GM23338 (cell line): ENCODE measurements around the gene TRIM34. TPM values are rescaled to one million over a fixed set of nuclear protein-coding genes. Genes with fewer than 3 reads are reported as not detected.

Experiments
- ATAC-seq: fragments of 200-7000 bp; cut with Tn5 transposase; 3 replicates; pipeline ENCODE4 v1.9.1; 2020
- DNase-seq: peaks from one replicate; pipeline ENCODE4 v3.0.0-alpha.2; 2015; ENCODE audit warnings: low spot score
- H2AFZ ChIP-seq: fragments of 200-600 bp; sonication (generic); 2 replicates; pipeline ENCODE4 v1.8.0; 2016; ENCODE audit warnings: antibody characterized with exemption, mild to moderate bottlenecking, moderate library complexity
- H3F3A ChIP-seq: fragments of 200-600 bp; sonication (generic); replicated peaks from 2 replicates; pipeline ENCODE4 v1.8.0; 2017; ENCODE audit warnings: antibody characterized with exemption, mixed run types, low read depth
- H3K27ac ChIP-seq: fragments of 200-600 bp; sonication (generic); 2 replicates; pipeline ENCODE4 v1.6.1; 2016; ENCODE audit warnings: low read depth
- H3K27me3 ChIP-seq: fragments of 200-600 bp; sonication (generic); 2 replicates; pipeline ENCODE4 v1.8.0; 2016; ENCODE audit warnings: mild to moderate bottlenecking, mixed run types, moderate library complexity; ENCODE audit not compliant: insufficient read depth
- H3K36me3 ChIP-seq: fragments of 200-600 bp; sonication (generic); 2 replicates; pipeline ENCODE4 v1.8.0; 2016; ENCODE audit warnings: mild to moderate bottlenecking; ENCODE audit not compliant: insufficient read depth
- H3K4me1 ChIP-seq: fragments of 200-600 bp; sonication (generic); 2 replicates; pipeline ENCODE4 v1.8.0; 2016; ENCODE audit warnings: mild to moderate bottlenecking, moderate library complexity; ENCODE audit not compliant: insufficient read depth
- H3K4me2 ChIP-seq: fragments of 200-600 bp; sonication (generic); 2 replicates; pipeline ENCODE4 v1.7.1; 2017; ENCODE audit warnings: mixed run types
- H3K4me3 ChIP-seq: fragments of 200-600 bp; sonication (generic); 2 replicates; pipeline ENCODE4 v1.6.1; 2016; ENCODE audit warnings: mixed run types
- H3K79me2 ChIP-seq: fragments of 200-600 bp; sonication (generic); replicated peaks from 2 replicates; pipeline ENCODE4 v1.8.0; 2017; ENCODE audit warnings: mild to moderate bottlenecking; ENCODE audit not compliant: insufficient read depth
- H3K9me2 ChIP-seq: fragments of 200-600 bp; sonication (generic); 2 replicates; pipeline ENCODE4 v1.8.0; 2017; ENCODE audit not compliant: insufficient read depth
- H4K20me1 ChIP-seq: fragments of 200-600 bp; sonication (generic); replicated peaks from 2 replicates; pipeline ENCODE4 v1.8.0; 2017; ENCODE audit warnings: mild to moderate bottlenecking; ENCODE audit not compliant: insufficient read depth
- H3K27ac Mint-ChIP-seq: 2 replicates; pipeline ENCODE4 v1.8.0; 2020; ENCODE audit warnings: inconsistent platforms, mild to moderate bottlenecking, moderate library complexity, mixed read lengths
- H3K27me3 Mint-ChIP-seq: 3 replicates; pipeline ENCODE4 v1.8.0; 2022; ENCODE audit warnings: low read depth, mild to moderate bottlenecking, moderate library complexity, mixed read lengths, inconsistent platforms; ENCODE audit not compliant: insufficient read depth, poor library complexity
- H3K36me3 Mint-ChIP-seq: 3 replicates; pipeline ENCODE4 v1.8.0; 2021; ENCODE audit warnings: low read depth, mild to moderate bottlenecking, inconsistent platforms, moderate library complexity, mixed read lengths
- H3K4me1 Mint-ChIP-seq: 3 replicates; pipeline ENCODE4 v1.8.0; 2020; ENCODE audit warnings: mild to moderate bottlenecking, inconsistent platforms, mixed read lengths
- H3K4me3 Mint-ChIP-seq: 3 replicates; pipeline ENCODE4 v1.8.0; 2021; ENCODE audit warnings: moderate library complexity, mild to moderate bottlenecking, inconsistent platforms, mixed read lengths
- H3K9me3 Mint-ChIP-seq: 3 replicates; pipeline ENCODE4 v1.8.0; 2020; ENCODE audit warnings: moderate library complexity, mild to moderate bottlenecking, inconsistent platforms, mixed read lengths
- CREB1 ChIP-seq: fragments of 250-450 bp; sonication (Bioruptor Pico); IDR thresholded peaks from 2 replicates; pipeline ENCODE4 v1.5.0; 2020; ENCODE audit warnings: low read depth, mild to moderate bottlenecking, moderate library complexity
- EZH2 ChIP-seq: fragments of 200-600 bp; sonication (generic); IDR thresholded peaks from one replicate; pipeline ENCODE4 v1.8.0; 2017; ENCODE audit warnings: antibody characterized with exemption, mild to moderate bottlenecking, low read depth; ENCODE audit not compliant: unreplicated experiment
- EZH2phosphoT487 ChIP-seq: fragments of 200-600 bp; sonication (generic); IDR thresholded peaks from one replicate; pipeline ENCODE4 v1.8.1; 2018; ENCODE audit warnings: antibody characterized with exemption; ENCODE audit not compliant: unreplicated experiment
- JUNB ChIP-seq: IDR thresholded peaks from one replicate; pipeline ENCODE4 v1.6.1; 2016; ENCODE audit warnings: antibody characterized with exemption; ENCODE audit not compliant: unreplicated experiment
- NANOG ChIP-seq: IDR thresholded peaks from 2 replicates; pipeline ENCODE4 v1.6.1; 2016; ENCODE audit warnings: antibody characterized with exemption, borderline replicate concordance
- POLR2AphosphoS5 ChIP-seq: IDR thresholded peaks from 2 replicates; pipeline ENCODE4 v1.6.1; 2016; ENCODE audit warnings: antibody characterized with exemption, low read depth
- STAT1 ChIP-seq: IDR thresholded peaks from one replicate; pipeline ENCODE4 v1.6.1; 2016; ENCODE audit warnings: antibody characterized with exemption; ENCODE audit not compliant: unreplicated experiment
- ZNF114 ChIP-seq: fragments of 250-450 bp; sonication (Bioruptor Pico); IDR thresholded peaks from 2 replicates; pipeline ENCODE4 v1.5.0; 2020; ENCODE audit warnings: mild to moderate bottlenecking, moderate library complexity
- ZNF331 ChIP-seq: fragments of 250-450 bp; sonication (Bioruptor Pico); IDR thresholded peaks from 2 replicates; pipeline ENCODE4 v1.5.0; 2020; ENCODE audit warnings: low read depth, mild to moderate bottlenecking, moderate library complexity
- polyA plus RNA-seq: library from polyadenylated mRNA; unstranded; fragments of >200 nt; fragmentation: Nextera tagmentation; extraction: Ambion mirVana; gene quantifications from 2 replicates; pipeline ENCODE4 v1.2.1, GENCODE V29; 2016
- total RNA-seq: library from RNA; depleted of rRNA; stranded (reverse); fragments of >200 nt; shearing (Covaris generic); gene quantifications from 2 replicates; pipeline ENCODE4 v1.2.3, GENCODE V29; 2014
- TF ChIP-seq, protein P1 (sequence below), 2 experiments: fragments of 200-600 bp in 1 of 2; sonication (generic) in 1 of 2; conservative IDR thresholded peaks; 2 replicates each; pipeline versions ENCODE4 v1.5.1 to v1.6.1; 2016 to 2017; ENCODE audit warnings: antibody characterized with exemption in 2 of 2, low read depth in 2 of 2, mild to moderate bottlenecking in 2 of 2, moderate library complexity in 1 of 2
- TF ChIP-seq, protein P2 (sequence below): fragments of 250-450 bp; sonication (Bioruptor Pico); IDR thresholded peaks from 2 replicates; pipeline ENCODE4 v1.5.0; 2020; ENCODE audit warnings: mild to moderate bottlenecking, moderate library complexity
- TF ChIP-seq, protein P3 (sequence below): IDR thresholded peaks from 2 replicates; pipeline ENCODE4 v1.6.1; 2016; ENCODE audit warnings: antibody characterized with exemption
- TF ChIP-seq, protein P4 (sequence below): IDR thresholded peaks from one replicate; pipeline ENCODE4 v1.6.1; 2018; ENCODE audit warnings: antibody characterized with exemption; ENCODE audit not compliant: unreplicated experiment

The TRIM34 gene
- total and polyA plus RNA-seq, 2 experiments from 2014 or later = 1.9 to 2.6 TPM

DNA sequence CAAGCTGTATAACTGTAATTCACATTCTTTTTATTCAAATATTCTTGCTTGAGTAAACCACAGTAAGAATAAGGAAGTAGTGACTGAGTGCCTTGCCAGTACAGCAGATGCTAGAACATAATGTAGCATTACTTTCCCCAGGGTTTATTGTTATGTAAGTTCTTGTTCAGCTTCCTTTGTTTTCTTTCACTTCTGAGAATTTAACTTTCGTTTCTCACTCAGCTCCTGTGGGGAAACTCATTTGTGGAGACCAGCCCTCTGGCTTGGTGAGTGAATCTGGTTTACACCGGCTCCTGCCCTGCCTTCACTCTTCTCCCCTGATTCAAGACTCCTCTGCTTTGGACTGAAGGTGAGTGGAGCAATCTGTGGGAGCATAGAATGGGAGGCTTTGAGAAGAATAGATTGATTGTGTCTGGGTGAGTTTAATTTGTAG is 64.8 kb downstream of the TRIM34 start, which contains the start of gene TRIM22:
TRIM22 (plus strand) TSS at position 240 of the 433 bp plus-strand sequence. CDS start 6,443 bp downstream, outside the sequence.
- Histone ChIP-seq H3K79me2 (peaks cover 32% of the 10 kb centered on the region), H2AFZ (no peak within 1 kb of the TSS), H3K4me1 (peaks cover 21% of the 10 kb centered on the region), H3K4me2 (peak within 1 kb of the TSS; percentile 63), H3K4me3 (peak within 1 kb of the TSS; percentile 41), H3K9me2 (0 out of 2 replicates have a peak, but pooled peaks cover 4% of the 10 kb centered on the region), H4K20me1 (no peaks in the 10 kb centered on the region), H3K27me3 (no peaks in the 10 kb centered on the region), H3K36me3 (no peaks in the 10 kb centered on the region), H3F3A (no peaks in the 10 kb centered on the region), H3K27ac (peak within 1 kb of the TSS; percentile 94)
- ATAC-seq = peak; percentile 81
- Mint-ChIP-seq H3K27me3 (peaks cover 4% of the 10 kb centered on the region), H3K36me3 (peaks cover 16% of the 10 kb centered on the region), H3K4me1 (peaks cover 31% of the 10 kb centered on the region), H3K27ac (peak within 1 kb of the TSS; percentile 92), H3K4me3 (peak within 1 kb of the TSS; percentile 63), H3K9me3 (peaks cover 11% of the 10 kb centered on the region; the same call in 2 of the 3 replicates)
- peak; percentile 81 for DNase-seq
- TF ChIP-seq JUNB = no peak
- TF ChIP-seq, protein P1, sequence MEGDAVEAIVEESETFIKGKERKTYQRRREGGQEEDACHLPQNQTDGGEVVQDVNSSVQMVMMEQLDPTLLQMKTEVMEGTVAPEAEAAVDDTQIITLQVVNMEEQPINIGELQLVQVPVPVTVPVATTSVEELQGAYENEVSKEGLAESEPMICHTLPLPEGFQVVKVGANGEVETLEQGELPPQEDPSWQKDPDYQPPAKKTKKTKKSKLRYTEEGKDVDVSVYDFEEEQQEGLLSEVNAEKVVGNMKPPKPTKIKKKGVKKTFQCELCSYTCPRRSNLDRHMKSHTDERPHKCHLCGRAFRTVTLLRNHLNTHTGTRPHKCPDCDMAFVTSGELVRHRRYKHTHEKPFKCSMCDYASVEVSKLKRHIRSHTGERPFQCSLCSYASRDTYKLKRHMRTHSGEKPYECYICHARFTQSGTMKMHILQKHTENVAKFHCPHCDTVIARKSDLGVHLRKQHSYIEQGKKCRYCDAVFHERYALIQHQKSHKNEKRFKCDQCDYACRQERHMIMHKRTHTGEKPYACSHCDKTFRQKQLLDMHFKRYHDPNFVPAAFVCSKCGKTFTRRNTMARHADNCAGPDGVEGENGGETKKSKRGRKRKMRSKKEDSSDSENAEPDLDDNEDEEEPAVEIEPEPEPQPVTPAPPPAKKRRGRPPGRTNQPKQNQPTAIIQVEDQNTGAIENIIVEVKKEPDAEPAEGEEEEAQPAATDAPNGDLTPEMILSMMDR (conservative IDR thresholded peaks at IDR 0.05; ENCODE audit: low read depth in 2 of 2) = no peak
- TF ChIP-seq CREB1 (CRISPR knock-in tag) = no peak
- no peak for TF ChIP-seq ZNF114
- TF ChIP-seq NANOG = no peak
- TF ChIP-seq, protein P2, sequence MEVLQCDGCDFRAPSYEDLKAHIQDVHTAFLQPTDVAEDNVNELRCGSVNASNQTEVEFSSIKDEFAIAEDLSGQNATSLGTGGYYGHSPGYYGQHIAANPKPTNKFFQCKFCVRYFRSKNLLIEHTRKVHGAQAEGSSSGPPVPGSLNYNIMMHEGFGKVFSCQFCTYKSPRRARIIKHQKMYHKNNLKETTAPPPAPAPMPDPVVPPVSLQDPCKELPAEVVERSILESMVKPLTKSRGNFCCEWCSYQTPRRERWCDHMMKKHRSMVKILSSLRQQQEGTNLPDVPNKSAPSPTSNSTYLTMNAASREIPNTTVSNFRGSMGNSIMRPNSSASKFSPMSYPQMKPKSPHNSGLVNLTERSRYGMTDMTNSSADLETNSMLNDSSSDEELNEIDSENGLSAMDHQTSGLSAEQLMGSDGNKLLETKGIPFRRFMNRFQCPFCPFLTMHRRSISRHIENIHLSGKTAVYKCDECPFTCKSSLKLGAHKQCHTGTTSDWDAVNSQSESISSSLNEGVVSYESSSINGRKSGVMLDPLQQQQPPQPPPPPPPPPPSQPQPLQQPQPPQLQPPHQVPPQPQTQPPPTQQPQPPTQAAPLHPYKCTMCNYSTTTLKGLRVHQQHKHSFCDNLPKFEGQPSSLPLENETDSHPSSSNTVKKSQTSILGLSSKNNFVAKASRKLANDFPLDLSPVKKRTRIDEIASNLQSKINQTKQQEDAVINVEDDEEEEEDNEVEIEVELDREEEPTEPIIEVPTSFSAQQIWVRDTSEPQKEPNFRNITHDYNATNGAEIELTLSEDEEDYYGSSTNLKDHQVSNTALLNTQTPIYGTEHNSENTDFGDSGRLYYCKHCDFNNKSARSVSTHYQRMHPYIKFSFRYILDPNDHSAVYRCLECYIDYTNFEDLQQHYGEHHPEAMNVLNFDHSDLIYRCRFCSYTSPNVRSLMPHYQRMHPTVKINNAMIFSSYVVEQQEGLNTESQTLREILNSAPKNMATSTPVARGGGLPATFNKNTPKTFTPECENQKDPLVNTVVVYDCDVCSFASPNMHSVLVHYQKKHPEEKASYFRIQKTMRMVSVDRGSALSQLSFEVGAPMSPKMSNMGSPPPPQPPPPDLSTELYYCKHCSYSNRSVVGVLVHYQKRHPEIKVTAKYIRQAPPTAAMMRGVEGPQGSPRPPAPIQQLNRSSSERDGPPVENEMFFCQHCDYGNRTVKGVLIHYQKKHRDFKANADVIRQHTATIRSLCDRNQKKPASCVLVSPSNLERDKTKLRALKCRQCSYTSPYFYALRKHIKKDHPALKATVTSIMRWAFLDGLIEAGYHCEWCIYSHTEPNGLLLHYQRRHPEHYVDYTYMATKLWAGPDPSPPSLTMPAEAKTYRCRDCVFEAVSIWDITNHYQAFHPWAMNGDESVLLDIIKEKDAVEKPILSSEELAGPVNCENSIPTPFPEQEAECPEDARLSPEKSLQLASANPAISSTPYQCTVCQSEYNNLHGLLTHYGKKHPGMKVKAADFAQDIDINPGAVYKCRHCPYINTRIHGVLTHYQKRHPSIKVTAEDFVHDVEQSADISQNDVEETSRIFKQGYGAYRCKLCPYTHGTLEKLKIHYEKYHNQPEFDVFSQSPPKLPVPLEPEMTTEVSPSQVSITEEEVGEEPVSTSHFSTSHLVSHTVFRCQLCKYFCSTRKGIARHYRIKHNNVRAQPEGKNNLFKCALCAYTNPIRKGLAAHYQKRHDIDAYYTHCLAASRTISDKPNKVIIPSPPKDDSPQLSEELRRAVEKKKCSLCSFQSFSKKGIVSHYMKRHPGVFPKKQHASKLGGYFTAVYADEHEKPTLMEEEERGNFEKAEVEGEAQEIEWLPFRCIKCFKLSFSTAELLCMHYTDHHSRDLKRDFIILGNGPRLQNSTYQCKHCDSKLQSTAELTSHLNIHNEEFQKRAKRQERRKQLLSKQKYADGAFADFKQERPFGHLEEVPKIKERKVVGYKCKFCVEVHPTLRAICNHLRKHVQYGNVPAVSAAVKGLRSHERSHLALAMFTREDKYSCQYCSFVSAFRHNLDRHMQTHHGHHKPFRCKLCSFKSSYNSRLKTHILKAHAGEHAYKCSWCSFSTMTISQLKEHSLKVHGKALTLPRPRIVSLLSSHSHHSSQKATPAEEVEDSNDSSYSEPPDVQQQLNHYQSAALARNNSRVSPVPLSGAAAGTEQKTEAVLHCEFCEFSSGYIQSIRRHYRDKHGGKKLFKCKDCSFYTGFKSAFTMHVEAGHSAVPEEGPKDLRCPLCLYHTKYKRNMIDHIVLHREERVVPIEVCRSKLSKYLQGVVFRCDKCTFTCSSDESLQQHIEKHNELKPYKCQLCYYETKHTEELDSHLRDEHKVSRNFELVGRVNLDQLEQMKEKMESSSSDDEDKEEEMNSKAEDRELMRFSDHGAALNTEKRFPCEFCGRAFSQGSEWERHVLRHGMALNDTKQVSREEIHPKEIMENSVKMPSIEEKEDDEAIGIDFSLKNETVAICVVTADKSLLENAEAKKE (CRISPR knock-in tag) = no peak
- no peak for TF ChIP-seq STAT1
- TF ChIP-seq, protein P3, sequence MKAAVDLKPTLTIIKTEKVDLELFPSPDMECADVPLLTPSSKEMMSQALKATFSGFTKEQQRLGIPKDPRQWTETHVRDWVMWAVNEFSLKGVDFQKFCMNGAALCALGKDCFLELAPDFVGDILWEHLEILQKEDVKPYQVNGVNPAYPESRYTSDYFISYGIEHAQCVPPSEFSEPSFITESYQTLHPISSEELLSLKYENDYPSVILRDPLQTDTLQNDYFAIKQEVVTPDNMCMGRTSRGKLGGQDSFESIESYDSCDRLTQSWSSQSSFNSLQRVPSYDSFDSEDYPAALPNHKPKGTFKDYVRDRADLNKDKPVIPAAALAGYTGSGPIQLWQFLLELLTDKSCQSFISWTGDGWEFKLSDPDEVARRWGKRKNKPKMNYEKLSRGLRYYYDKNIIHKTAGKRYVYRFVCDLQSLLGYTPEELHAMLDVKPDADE = no peak
- TF ChIP-seq ZNF331 (CRISPR knock-in tag) = no peak
- no peak for TF ChIP-seq EZH2phosphoT487
- no peak for TF ChIP-seq POLR2AphosphoS5
- TF ChIP-seq, protein P4, sequence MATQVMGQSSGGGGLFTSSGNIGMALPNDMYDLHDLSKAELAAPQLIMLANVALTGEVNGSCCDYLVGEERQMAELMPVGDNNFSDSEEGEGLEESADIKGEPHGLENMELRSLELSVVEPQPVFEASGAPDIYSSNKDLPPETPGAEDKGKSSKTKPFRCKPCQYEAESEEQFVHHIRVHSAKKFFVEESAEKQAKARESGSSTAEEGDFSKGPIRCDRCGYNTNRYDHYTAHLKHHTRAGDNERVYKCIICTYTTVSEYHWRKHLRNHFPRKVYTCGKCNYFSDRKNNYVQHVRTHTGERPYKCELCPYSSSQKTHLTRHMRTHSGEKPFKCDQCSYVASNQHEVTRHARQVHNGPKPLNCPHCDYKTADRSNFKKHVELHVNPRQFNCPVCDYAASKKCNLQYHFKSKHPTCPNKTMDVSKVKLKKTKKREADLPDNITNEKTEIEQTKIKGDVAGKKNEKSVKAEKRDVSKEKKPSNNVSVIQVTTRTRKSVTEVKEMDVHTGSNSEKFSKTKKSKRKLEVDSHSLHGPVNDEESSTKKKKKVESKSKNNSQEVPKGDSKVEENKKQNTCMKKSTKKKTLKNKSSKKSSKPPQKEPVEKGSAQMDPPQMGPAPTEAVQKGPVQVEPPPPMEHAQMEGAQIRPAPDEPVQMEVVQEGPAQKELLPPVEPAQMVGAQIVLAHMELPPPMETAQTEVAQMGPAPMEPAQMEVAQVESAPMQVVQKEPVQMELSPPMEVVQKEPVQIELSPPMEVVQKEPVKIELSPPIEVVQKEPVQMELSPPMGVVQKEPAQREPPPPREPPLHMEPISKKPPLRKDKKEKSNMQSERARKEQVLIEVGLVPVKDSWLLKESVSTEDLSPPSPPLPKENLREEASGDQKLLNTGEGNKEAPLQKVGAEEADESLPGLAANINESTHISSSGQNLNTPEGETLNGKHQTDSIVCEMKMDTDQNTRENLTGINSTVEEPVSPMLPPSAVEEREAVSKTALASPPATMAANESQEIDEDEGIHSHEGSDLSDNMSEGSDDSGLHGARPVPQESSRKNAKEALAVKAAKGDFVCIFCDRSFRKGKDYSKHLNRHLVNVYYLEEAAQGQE = no peak
- no peak for TF ChIP-seq EZH2
